Measurements from ENCODE around the gene TSC22D2.

The TSC22D2 gene

GRCh38 chr3:150411976-150412375 lies 3.9 kb downstream of the TSC22D2 start:
- H3K9me3 Mint-ChIP-seq: no peaks in the 10 kb centered on the region
- peaks cover 29% of the 10 kb centered on the region for H3K36me3 Mint-ChIP-seq (ENCODE audit: low read depth)
- no peaks in the 10 kb centered on the region for H3K27me3 Mint-ChIP-seq (ENCODE audit: low read depth)
- peak overlapping the region; percentile 69 for H3K27ac Mint-ChIP-seq
- H3K4me3 Mint-ChIP-seq: peak overlapping the region; percentile 85
- H3K4me1 Mint-ChIP-seq (ENCODE audit: low read depth): peaks cover 46% of the 10 kb centered on the region
- no peak for DNase-seq (ENCODE audit: low spot score)

- Mint-ChIP-seq H3K4me3 (peak overlapping the region; percentile 85), H3K27me3 (ENCODE audit: low read depth) (no peaks in the 10 kb centered on the region), H3K4me1 (ENCODE audit: low read depth) (peaks cover 45% of the 10 kb centered on the region), H3K9me3 (no peaks in the 10 kb centered on the region), H3K27ac (peak overlapping the region; percentile 69), H3K36me3 (ENCODE audit: low read depth) (peaks cover 35% of the 10 kb centered on the region)
- DNase-seq (ENCODE audit: low spot score): peak; percentile 18
These were observed 4.6 kb downstream of the TSC22D2 start for GRCh38 chr3:150412561-150413231.

GRCh38 chr3:150414258-150414657 lies 6.2 kb downstream of the TSC22D2 start:
- DNase-seq (ENCODE audit: low spot score): no peak
- Mint-ChIP-seq H3K36me3 (ENCODE audit: low read depth) (peaks cover 42% of the 10 kb centered on the region), H3K27ac (no peak overlapping the region), H3K9me3 (no peaks in the 10 kb centered on the region), H3K4me1 (ENCODE audit: low read depth) (peaks cover 49% of the 10 kb centered on the region), H3K4me3 (peak overlapping the region; percentile 85), H3K27me3 (ENCODE audit: low read depth) (no peaks in the 10 kb centered on the region)

- Mint-ChIP-seq H3K4me3 (peak overlapping the region; percentile 85), H3K4me1 (ENCODE audit: low read depth) (peaks cover 53% of the 10 kb centered on the region), H3K36me3 (ENCODE audit: low read depth) (peaks cover 42% of the 10 kb centered on the region), H3K27ac (no peak overlapping the region), H3K27me3 (ENCODE audit: low read depth) (no peaks in the 10 kb centered on the region), H3K9me3 (no peaks in the 10 kb centered on the region)
- DNase-seq (ENCODE audit: low spot score): no peak
These were observed 6.9 kb downstream of the TSC22D2 start for GRCh38 chr3:150414959-150415358.

GRCh38 chr3:150419076-150419868 lies 11.2 kb downstream of the TSC22D2 start:
- H3K9me3 Mint-ChIP-seq: no peaks in the 10 kb centered on the region
- DNase-seq (ENCODE audit: low spot score): no peak
- H3K4me3 Mint-ChIP-seq: no peak overlapping the region
- no peak overlapping the region for H3K27ac Mint-ChIP-seq
- H3K36me3 Mint-ChIP-seq (ENCODE audit: low read depth): peaks cover 27% of the 10 kb centered on the region
- no peaks in the 10 kb centered on the region for H3K27me3 Mint-ChIP-seq (ENCODE audit: low read depth)
- H3K4me1 Mint-ChIP-seq (ENCODE audit: low read depth): peaks cover 29% of the 10 kb centered on the region

- Mint-ChIP-seq H3K27ac (no peak overlapping the region), H3K9me3 (no peaks in the 10 kb centered on the region), H3K4me1 (ENCODE audit: low read depth) (peaks cover 22% of the 10 kb centered on the region), H3K36me3 (ENCODE audit: low read depth) (peaks cover 23% of the 10 kb centered on the region), H3K4me3 (no peak overlapping the region), H3K27me3 (ENCODE audit: low read depth) (no peaks in the 10 kb centered on the region)
- DNase-seq (ENCODE audit: low spot score): no peak
These were observed 11.9 kb downstream of the TSC22D2 start for GRCh38 chr3:150419959-150420358.

- H3K27ac Mint-ChIP-seq: no peak overlapping the region
These were observed 13.2 kb downstream of the TSC22D2 start for GRCh38 chr3:150421256-150421655.

GRCh38 chr3:150421799-150422548 lies 13.9 kb downstream of the TSC22D2 start:
- Mint-ChIP-seq H3K36me3 (ENCODE audit: low read depth) (peaks cover 22% of the 10 kb centered on the region), H3K4me1 (ENCODE audit: low read depth) (peaks cover 14% of the 10 kb centered on the region), H3K27ac (no peak overlapping the region), H3K9me3 (no peaks in the 10 kb centered on the region), H3K27me3 (ENCODE audit: low read depth) (no peaks in the 10 kb centered on the region), H3K4me3 (no peak overlapping the region)
- no peak for DNase-seq (ENCODE audit: low spot score)

More at GRCh38 chr3:150421256-150421655, 13.2 kb downstream of the TSC22D2 start:
- Mint-ChIP-seq H3K4me1 (ENCODE audit: low read depth) (peaks cover 14% of the 10 kb centered on the region), H3K36me3 (ENCODE audit: low read depth) (peaks cover 21% of the 10 kb centered on the region), H3K27me3 (ENCODE audit: low read depth) (no peaks in the 10 kb centered on the region), H3K4me3 (no peak overlapping the region), H3K9me3 (no peaks in the 10 kb centered on the region)
- no peak for DNase-seq (ENCODE audit: low spot score)

- H3K27me3 Mint-ChIP-seq (ENCODE audit: low read depth): no peaks in the 10 kb centered on the region
- no peak for DNase-seq (ENCODE audit: low spot score)
- peaks cover 10% of the 10 kb centered on the region for H3K4me1 Mint-ChIP-seq (ENCODE audit: low read depth)
- H3K4me3 Mint-ChIP-seq: no peak overlapping the region
- H3K9me3 Mint-ChIP-seq: no peaks in the 10 kb centered on the region
- no peak overlapping the region for H3K27ac Mint-ChIP-seq
- H3K36me3 Mint-ChIP-seq (ENCODE audit: low read depth): peaks cover 17% of the 10 kb centered on the region
These were observed 14.8 kb downstream of the TSC22D2 start for GRCh38 chr3:150422907-150423306.

- Mint-ChIP-seq H3K9me3 (no peaks in the 10 kb centered on the region), H3K4me1 (ENCODE audit: low read depth) (peaks cover 8% of the 10 kb centered on the region), H3K36me3 (ENCODE audit: low read depth) (peaks cover 18% of the 10 kb centered on the region), H3K27ac (no peak overlapping the region), H3K27me3 (ENCODE audit: low read depth) (no peaks in the 10 kb centered on the region), H3K4me3 (no peak overlapping the region)
- DNase-seq (ENCODE audit: low spot score): no peak
These were observed 15.7 kb downstream of the TSC22D2 start for GRCh38 chr3:150423761-150424160.

- H3K4me1 Mint-ChIP-seq (ENCODE audit: low read depth): peaks cover 5% of the 10 kb centered on the region
- H3K9me3 Mint-ChIP-seq: no peaks in the 10 kb centered on the region
- no peaks in the 10 kb centered on the region for H3K27me3 Mint-ChIP-seq (ENCODE audit: low read depth)
- H3K36me3 Mint-ChIP-seq (ENCODE audit: low read depth): peaks cover 26% of the 10 kb centered on the region
- H3K27ac Mint-ChIP-seq: no peak overlapping the region
- DNase-seq (ENCODE audit: low spot score): no peak
- no peak overlapping the region for H3K4me3 Mint-ChIP-seq
These were observed 18.2 kb downstream of the TSC22D2 start for GRCh38 chr3:150426292-150426691.

- Mint-ChIP-seq H3K9me3 (no peaks in the 10 kb centered on the region), H3K27me3 (ENCODE audit: low read depth) (no peaks in the 10 kb centered on the region), H3K36me3 (ENCODE audit: low read depth) (peaks cover 21% of the 10 kb centered on the region), H3K4me3 (no peak overlapping the region), H3K27ac (no peak overlapping the region), H3K4me1 (ENCODE audit: low read depth) (peaks cover 5% of the 10 kb centered on the region)
- DNase-seq (ENCODE audit: low spot score): no peak
These were observed 20.5 kb downstream of the TSC22D2 start for GRCh38 chr3:150428562-150428961.

- peaks cover 21% of the 10 kb centered on the region for H3K36me3 Mint-ChIP-seq (ENCODE audit: low read depth)
- no peak overlapping the region for H3K27ac Mint-ChIP-seq
- peaks cover 5% of the 10 kb centered on the region for H3K4me1 Mint-ChIP-seq (ENCODE audit: low read depth)
- no peak overlapping the region for H3K4me3 Mint-ChIP-seq
- DNase-seq (ENCODE audit: low spot score): no peak
- no peaks in the 10 kb centered on the region for H3K27me3 Mint-ChIP-seq (ENCODE audit: low read depth)
- no peaks in the 10 kb centered on the region for H3K9me3 Mint-ChIP-seq
These were observed 21.9 kb downstream of the TSC22D2 start for GRCh38 chr3:150429767-150430671.

Measured in T-helper 2 cell treated with Interferon-gamma antibody and Interleukin-4, amounts not matched to agents 5 μg/mL and 100 μg/mL, for 36 hours (primary cell).